ENCODE data around the gene VTA1.
"Not testable (repeated sequence)": the region's sequence is repeated elsewhere in the genome, so short reads cannot be mapped to it uniquely, and the experiment has no call there.

The VTA1 gene

GRCh38 chr6:142146828-142147662 is at the start of gene VTA1, which contains the start of gene NMBR:
TSS of gene VTA1 (plus strand) at chr6:142147263. CDS start at chr6:142147288, 25 bp downstream.
TSS of gene NMBR (minus strand) at chr6:142147122. CDS start at chr6:142088658, 58,464 bp downstream.
- DNase-seq, result peak; percentile 61 to 99 (median 96)

GRCh38 chr6:142104820-142105219 is 42.2 kb upstream of the VTA1 start:
- DNase-seq, result not testable (repeated sequence)

- DNase-seq, result not testable (repeated sequence)
These were observed 36.2 kb upstream of the VTA1 start for GRCh38 chr6:142110820-142111219.

GRCh38 chr6:142112451-142113061 is 34.5 kb upstream of the VTA1 start:
- DNase-seq, result peak in 47 of 58 donors; percentile 1 to 81 (median 19)

- DNase-seq, result no peak
These were observed 29.7 kb upstream of the VTA1 start for GRCh38 chr6:142117366-142117765.

- no peak for DNase-seq
These were observed 28.7 kb upstream of the VTA1 start for GRCh38 chr6:142118328-142118727.

- DNase-seq, result no peak
These were observed 28.1 kb upstream of the VTA1 start for GRCh38 chr6:142118925-142119324.

GRCh38 chr6:142121342-142121741 is 25.7 kb upstream of the VTA1 start:
- no peak for DNase-seq

GRCh38 chr6:142130814-142131213 is 16.2 kb upstream of the VTA1 start:
- no peak for DNase-seq

GRCh38 chr6:142132625-142133024 is 14.4 kb upstream of the VTA1 start, which contains the start of gene GJE1:
TSS of gene GJE1 (plus strand) at chr6:142132925. CDS start at chr6:142133159, 234 bp downstream.
- no peak for DNase-seq

GRCh38 chr6:142138876-142139275 is 8.2 kb upstream of the VTA1 start:
- DNase-seq, result no peak

GRCh38 chr6:142141531-142141930 is 5.5 kb upstream of the VTA1 start:
- DNase-seq, result not testable (repeated sequence)

- no peak for DNase-seq
These were observed 5.7 kb downstream of the VTA1 start for GRCh38 chr6:142152746-142153145.

GRCh38 chr6:142153196-142153595 is 6.1 kb downstream of the VTA1 start:
- no peak for DNase-seq

- DNase-seq, result no peak
These were observed 7.3 kb downstream of the VTA1 start for GRCh38 chr6:142154336-142154735.

- no peak for DNase-seq
These were observed 8.0 kb downstream of the VTA1 start for GRCh38 chr6:142155091-142155490.

GRCh38 chr6:142155895-142156757 is 9.1 kb downstream of the VTA1 start:
- DNase-seq, result no peak

- DNase-seq, result not testable (repeated sequence)
These were observed 9.7 kb downstream of the VTA1 start for GRCh38 chr6:142156758-142157068.

GRCh38 chr6:142162780-142163179 is 15.7 kb downstream of the VTA1 start:
- no peak for DNase-seq

GRCh38 chr6:142165227-142165626 is 18.2 kb downstream of the VTA1 start:
- DNase-seq, result no peak

GRCh38 chr6:142167071-142167470 is 20.0 kb downstream of the VTA1 start:
- DNase-seq, result no peak

- no peak for DNase-seq
These were observed 20.4 kb downstream of the VTA1 start for GRCh38 chr6:142167486-142167885.

Measured in anterior cingulate cortex (tissue), 58 donors.